NCI-H526 (cell line): ENCODE results near the gene PMAIP1.

Source experiments
- DNase-seq, 2 experiments: peaks; one replicate each; lab custom pipeline; 2025; lab: John Stamatoyannopoulos, UW

Gene PMAIP1

DNA sequence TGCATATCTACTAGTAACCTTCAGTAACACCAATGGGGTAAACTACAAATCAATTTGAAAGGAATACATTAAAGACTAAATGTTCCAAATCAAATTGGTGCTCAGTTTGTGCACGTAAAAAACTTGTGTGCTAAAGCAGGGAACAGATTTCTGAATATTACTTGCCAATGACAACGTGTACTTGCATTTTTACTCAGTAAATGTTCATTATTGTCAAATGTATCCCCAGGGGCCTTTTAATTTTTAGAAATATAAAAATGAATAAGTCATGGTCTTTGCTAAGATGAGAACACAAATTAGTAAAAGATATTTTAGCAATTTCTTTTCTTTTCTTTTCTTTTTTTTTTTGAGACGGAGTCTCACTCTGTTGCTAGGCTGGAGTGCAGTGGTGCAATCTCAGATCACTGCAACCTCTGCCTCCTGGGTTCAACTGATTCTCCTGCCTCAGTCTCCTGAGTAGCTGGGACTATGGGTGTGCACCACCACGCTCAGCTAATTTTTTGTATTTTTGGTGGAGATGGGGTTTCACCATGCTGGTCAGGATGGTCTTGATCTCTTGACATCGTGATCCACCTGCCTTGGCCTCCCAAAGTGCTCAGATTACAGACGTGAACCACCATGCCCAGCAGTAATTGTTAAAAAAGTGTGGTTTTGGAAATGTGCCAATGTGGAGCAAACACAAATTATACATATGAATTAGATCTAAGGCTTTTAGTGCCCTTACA is 52.6 kb downstream of the PMAIP1 start:
- DNase-seq = no peak
